Endodermal cell (in vitro differentiated cells): Measurements from ENCODE around the gene HACD2. TPM values are rescaled to one million over a fixed set of nuclear protein-coding genes. Genes with fewer than 3 reads are reported as not detected.

Source experiments
- DNase-seq: peaks from one replicate; pipeline ENCODE4 v3.0.0-alpha.2; 2017
- H3K27ac ChIP-seq: 2 replicates; pipeline ENCODE4 v1.5.1; 2013; ENCODE audit warnings: mild to moderate bottlenecking, low read depth, low read length, moderate library complexity
- H3K27me3 ChIP-seq: 2 replicates; pipeline ENCODE4 v1.6.1; 2013; ENCODE audit warnings: mild to moderate bottlenecking, low read length, moderate library complexity; ENCODE audit not compliant: insufficient read depth, control insufficient read depth, poor library complexity, severe bottlenecking
- H3K36me3 ChIP-seq: 2 replicates; pipeline ENCODE4 v1.7.0; 2013; ENCODE audit warnings: mild to moderate bottlenecking, low read length, moderate library complexity; ENCODE audit not compliant: control insufficient read depth, insufficient read depth
- H3K4me1 ChIP-seq: one replicate; pipeline ENCODE4 v1.7.0; 2013; ENCODE audit warnings: low read length; ENCODE audit not compliant: control insufficient read depth, insufficient read depth
- H3K4me3 ChIP-seq: 2 replicates; pipeline ENCODE4 v1.5.1; 2013; ENCODE audit warnings: mild to moderate bottlenecking, low read length, moderate library complexity
- H3K9ac ChIP-seq: 2 replicates; pipeline ENCODE4 v1.6.1; 2013; ENCODE audit warnings: mild to moderate bottlenecking, low read length, moderate library complexity; ENCODE audit not compliant: poor library complexity, severe bottlenecking; ENCODE audit errors: extremely low read depth
- H3K9me3 ChIP-seq: 2 replicates; pipeline ENCODE4 v1.6.1; 2013; ENCODE audit warnings: mild to moderate bottlenecking, low read length, moderate library complexity; ENCODE audit not compliant: control insufficient read depth
- H3K27ac Mint-ChIP-seq: 2 replicates; pipeline ENCODE4 v1.8.0; 2020; ENCODE audit warnings: mixed read lengths
- H3K27me3 Mint-ChIP-seq: 2 replicates; pipeline ENCODE4 v1.8.0; 2021; ENCODE audit warnings: mild to moderate bottlenecking, mixed read lengths; ENCODE audit not compliant: insufficient read depth
- H3K36me3 Mint-ChIP-seq: 2 replicates; pipeline ENCODE4 v1.8.0; 2020; ENCODE audit warnings: low read depth, mixed read lengths
- H3K4me1 Mint-ChIP-seq: 2 replicates; pipeline ENCODE4 v1.8.0; 2020; ENCODE audit warnings: mixed read lengths
- H3K4me3 Mint-ChIP-seq: 2 replicates; pipeline ENCODE4 v1.8.0; 2020; ENCODE audit warnings: mild to moderate bottlenecking, moderate library complexity, mixed read lengths
- H3K9me3 Mint-ChIP-seq: 2 replicates; pipeline ENCODE4 v1.8.0; 2020; ENCODE audit warnings: mild to moderate bottlenecking, mixed read lengths
- CTCF ChIP-seq: fragments of 200-600 bp; sonication (generic); conservative IDR thresholded peaks from 2 replicates; pipeline ENCODE4 v1.5.0; 2021; ENCODE audit warnings: antibody characterized with exemption, mild to moderate bottlenecking
- WGBS, 2 experiments: methylation state at CpG; one replicate each; pipeline versions ENCODE4 v1.1.5 to v1.1.7; 2013; ENCODE audit warnings: missing lambda C conversion rate in 2 of 2, mixed read lengths in 1 of 2; ENCODE audit not compliant: insufficient coverage in 1 of 2, insufficient read length in 1 of 2; 5-methylcytosine and 5-hydroxymethylcytosine counted together
- total RNA-seq, 2 donors: library from RNA; stranded (reverse); fragmentation: NEBNext Ultra II Directional in 1 of 2; extraction: Animal tissue kit (Norgen Biotek cat#: 25700) in 1 of 2; gene quantifications; 2 replicates in 1 of 2; 3 replicates in 1 of 2; pipeline ENCODE4 v1.2.1, GENCODE V29; 2021

The HACD2 gene
- total RNA-seq, 2 donors from 2014 or later = 32.5 to 48.7 TPM

GRCh38 chr3:123444744-123445143 lies 140.1 kb downstream of the HACD2 start:
- Histone ChIP-seq H3K27me3 (peaks cover 56% of the 10 kb centered on the region), H3K9ac (no peak overlapping the region), H3K4me3 (no peak overlapping the region), H3K9me3 (no peaks in the 10 kb centered on the region), H3K36me3 (no peaks in the 10 kb centered on the region), H3K27ac (no peak overlapping the region), H3K4me1 (no peaks in the 10 kb centered on the region)
- peak; percentile 47 for TF ChIP-seq CTCF
- no peaks in the 10 kb centered on the region for H3K36me3 Mint-ChIP-seq
- peaks cover 51% of the 10 kb centered on the region for H3K27me3 Mint-ChIP-seq
- WGBS, 2 experiments = 100% methylated on average over 1 of the region's 1 CpG
- no peak for DNase-seq
- peaks cover 11% of the 10 kb centered on the region for H3K4me1 Mint-ChIP-seq
- no peak overlapping the region for H3K27ac Mint-ChIP-seq
- H3K9me3 Mint-ChIP-seq = no peaks in the 10 kb centered on the region
- no peak overlapping the region for H3K4me3 Mint-ChIP-seq

- H3K27me3 ChIP-seq = peaks cover 50% of the 10 kb centered on the region
- DNase-seq = no peak
- H3K9ac ChIP-seq = no peak overlapping the region
- no peaks in the 10 kb centered on the region for H3K4me1 ChIP-seq
- H3K27ac Mint-ChIP-seq = no peak overlapping the region
- no peak for TF ChIP-seq CTCF
- H3K36me3 ChIP-seq = no peaks in the 10 kb centered on the region
- no peak overlapping the region for H3K4me3 Mint-ChIP-seq
- H3K27ac ChIP-seq = no peak overlapping the region
- H3K27me3 Mint-ChIP-seq = peaks cover 51% of the 10 kb centered on the region
- H3K4me1 Mint-ChIP-seq = peaks cover 11% of the 10 kb centered on the region
- no peaks in the 10 kb centered on the region for H3K36me3 Mint-ChIP-seq
- no peak overlapping the region for H3K4me3 ChIP-seq
- H3K9me3 Mint-ChIP-seq = no peaks in the 10 kb centered on the region
- H3K9me3 ChIP-seq = no peaks in the 10 kb centered on the region
- 72 to 78% methylated on average over 6 of the region's 6 CpGs for WGBS, 2 experiments
These were observed 140.8 kb downstream of the HACD2 start for GRCh38 chr3:123444023-123444422.

GRCh38 chr3:123442908-123443307 lies 141.9 kb downstream of the HACD2 start:
- WGBS, 2 experiments = 87 to 92% methylated on average over 4 to 7 of the region's 7 CpGs
- no peaks in the 10 kb centered on the region for H3K36me3 ChIP-seq
- Mint-ChIP-seq H3K4me3 (no peak overlapping the region), H3K36me3 (no peaks in the 10 kb centered on the region), H3K4me1 (peaks cover 11% of the 10 kb centered on the region), H3K9me3 (no peaks in the 10 kb centered on the region), H3K27ac (no peak overlapping the region), H3K27me3 (peaks cover 46% of the 10 kb centered on the region)
- no peak for DNase-seq
- no peak overlapping the region for H3K27ac ChIP-seq
- H3K9me3 ChIP-seq = no peaks in the 10 kb centered on the region
- no peak overlapping the region for H3K4me3 ChIP-seq
- H3K4me1 ChIP-seq = no peaks in the 10 kb centered on the region
- H3K9ac ChIP-seq = no peak overlapping the region
- no peak for TF ChIP-seq CTCF
- peaks cover 40% of the 10 kb centered on the region for H3K27me3 ChIP-seq
